ENCODE measurements around the gene LRP4.
"Not testable (repeated sequence)": the region's sequence is repeated elsewhere in the genome, so short reads cannot be mapped to it uniquely, and the experiment has no call there.

The LRP4 gene

GRCh38 chr11:46918083-46918787 lies at the start of gene LRP4:
LRP4 (minus strand) TSS chr11:46918550; CDS start chr11:46918379, 171 bp downstream.
- no peak for DNase-seq (ENCODE audit: low read depth)

DNA sequence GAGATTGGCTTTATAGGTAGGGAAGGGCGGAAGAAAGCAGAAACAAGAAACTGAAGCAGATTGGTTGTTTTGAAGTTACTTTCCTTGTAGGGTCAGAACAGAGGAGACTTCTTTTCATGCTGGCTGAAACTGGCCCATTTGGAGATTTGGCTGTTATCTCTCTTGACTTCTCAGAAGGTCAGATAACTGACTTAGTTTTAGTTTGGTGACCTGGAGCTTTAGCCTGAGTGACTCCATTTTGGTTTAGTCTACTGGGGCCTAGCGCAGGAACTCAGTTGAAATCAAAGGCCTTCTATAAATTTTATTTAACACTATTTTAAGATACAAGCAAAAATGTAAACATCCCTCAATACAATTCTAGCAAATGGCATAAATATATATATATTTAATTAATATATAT lies 49.6 kb upstream of the LRP4 start:
- no peak for DNase-seq (ENCODE audit: low read depth)

DNA sequence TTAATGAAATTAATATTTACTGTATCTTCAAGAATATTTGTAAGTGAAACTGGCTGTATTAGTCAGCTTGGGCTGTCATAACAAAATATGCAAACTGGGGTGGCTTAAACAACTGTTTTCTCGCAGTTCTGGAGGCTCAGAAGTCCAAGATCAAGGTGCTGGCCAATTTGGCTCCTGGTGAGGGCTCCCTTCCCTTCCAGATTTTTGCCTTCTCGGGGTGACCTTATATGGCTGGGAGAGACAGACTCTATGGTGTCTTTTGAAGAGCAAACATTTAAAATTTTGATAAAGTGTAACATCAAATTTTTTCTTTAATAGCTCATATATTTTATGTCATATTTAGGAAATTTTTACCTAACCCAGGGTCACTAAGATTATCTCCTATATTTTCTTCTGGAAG lies 48.4 kb upstream of the LRP4 start:
- DNase-seq (ENCODE audit: low read depth), result no peak

- DNase-seq (ENCODE audit: low read depth), result no peak
Measured at GRCh38 chr11:46963844-46964243, 45.5 kb upstream of the LRP4 start.

GRCh38 chr11:46961886-46962285 lies 43.5 kb upstream of the LRP4 start:
- DNase-seq (ENCODE audit: low read depth), result not testable (repeated sequence)

- DNase-seq (ENCODE audit: low read depth), result no peak
Measured at GRCh38 chr11:46961041-46961440, 42.7 kb upstream of the LRP4 start.

- no peak for DNase-seq (ENCODE audit: low read depth)
Measured at GRCh38 chr11:46958777-46959176, 40.4 kb upstream of the LRP4 start.

DNA sequence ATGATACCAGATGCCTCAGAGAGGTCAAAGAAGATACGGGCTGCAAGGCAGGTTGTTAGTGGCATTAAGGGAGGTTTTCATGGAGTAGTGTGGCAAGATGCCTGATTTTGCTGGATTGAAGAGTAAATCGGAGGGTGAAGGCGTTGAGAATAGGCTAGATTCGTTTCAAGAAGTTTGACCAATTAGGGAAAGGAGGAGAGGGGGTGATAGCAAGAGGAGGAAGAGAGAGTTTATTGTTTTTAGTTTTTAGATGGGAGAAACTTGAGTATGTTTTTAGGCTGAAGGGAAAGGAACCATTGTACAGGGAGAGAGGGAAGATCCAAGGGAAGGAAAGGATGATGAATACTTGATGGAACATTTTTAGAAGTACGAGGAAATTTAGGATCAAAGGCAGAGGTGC lies 34.7 kb upstream of the LRP4 start:
- no peak for DNase-seq (ENCODE audit: low read depth)

DNA sequence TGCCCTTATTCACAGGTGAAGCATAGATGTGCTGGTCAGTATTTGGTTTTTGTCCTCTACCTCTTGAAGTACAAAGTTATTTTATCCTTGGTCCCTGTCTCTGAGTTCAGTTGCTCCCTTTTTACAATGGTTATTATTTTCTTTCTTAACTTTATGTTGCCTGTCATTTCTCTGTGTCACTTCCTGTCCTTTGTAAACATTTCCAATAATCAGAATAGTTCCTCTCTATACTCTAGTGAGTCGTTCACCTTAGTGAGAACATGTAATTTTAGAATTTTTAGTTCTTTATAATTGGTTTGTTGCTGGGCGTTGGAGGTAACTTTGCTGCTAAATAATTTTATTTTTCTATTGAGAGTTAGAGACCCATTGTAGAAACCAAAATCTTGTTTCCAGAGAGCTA lies 34.2 kb upstream of the LRP4 start:
- DNase-seq (ENCODE audit: low read depth), result no peak

DNA sequence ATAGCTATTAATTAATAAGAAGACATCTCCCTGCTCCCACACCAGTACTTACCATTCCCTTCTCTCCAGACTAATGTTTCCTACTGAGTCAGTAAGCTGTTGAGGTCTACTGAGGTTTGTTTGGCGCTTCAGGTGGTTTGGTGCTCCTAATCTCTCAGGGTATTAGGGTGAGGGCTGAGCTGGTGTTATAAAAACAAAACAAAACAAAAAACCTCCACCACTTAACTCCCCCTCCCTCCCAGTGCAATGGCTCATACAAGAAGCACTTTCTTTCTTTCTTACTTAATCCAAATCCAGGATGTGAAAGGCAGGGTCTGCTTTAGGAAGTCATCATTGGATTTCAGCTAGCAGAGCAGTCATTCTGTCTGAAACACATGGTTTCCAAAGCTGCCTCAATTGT lies 33.5 kb upstream of the LRP4 start:
- no peak for DNase-seq (ENCODE audit: low read depth)

- DNase-seq (ENCODE audit: low read depth), result no peak
Measured at GRCh38 chr11:46949297-46949696, 30.9 kb upstream of the LRP4 start.

DNA sequence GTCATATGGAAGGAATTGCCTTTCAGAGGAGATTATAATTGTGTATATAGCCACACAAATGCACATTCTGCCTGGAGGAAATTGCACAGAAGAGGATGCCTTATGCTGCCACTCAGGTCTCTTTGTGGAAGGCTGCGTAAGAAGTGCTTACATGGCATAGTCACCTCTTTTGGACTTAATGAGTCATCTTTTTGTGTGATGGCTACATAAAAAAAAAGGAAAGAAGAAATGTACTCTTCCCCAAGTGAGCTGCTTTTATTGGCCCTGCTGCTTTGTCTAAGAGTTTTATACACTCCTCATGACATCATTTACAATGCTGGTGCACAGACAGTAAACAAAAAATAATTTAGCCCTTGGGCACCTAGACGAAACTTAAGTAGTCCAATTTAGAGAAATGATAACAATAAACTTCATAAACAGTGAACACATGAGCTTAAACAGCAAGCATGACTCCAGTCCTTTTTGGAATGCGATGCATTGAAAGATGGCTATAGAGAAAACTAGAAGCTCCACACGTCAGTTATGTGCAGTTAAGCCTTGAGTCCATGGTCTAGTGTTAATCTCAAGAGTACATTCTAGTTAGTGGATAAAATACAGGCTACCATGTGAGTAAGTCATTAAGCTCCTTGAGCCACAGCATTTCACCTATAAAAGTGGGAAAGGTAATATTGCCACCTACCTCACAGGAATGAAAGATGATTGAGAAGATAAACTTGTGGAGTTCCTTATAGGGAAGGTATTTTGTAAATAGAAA lies 30.2 kb upstream of the LRP4 start:
- peak; percentile 60 for DNase-seq (ENCODE audit: low read depth)

DNA sequence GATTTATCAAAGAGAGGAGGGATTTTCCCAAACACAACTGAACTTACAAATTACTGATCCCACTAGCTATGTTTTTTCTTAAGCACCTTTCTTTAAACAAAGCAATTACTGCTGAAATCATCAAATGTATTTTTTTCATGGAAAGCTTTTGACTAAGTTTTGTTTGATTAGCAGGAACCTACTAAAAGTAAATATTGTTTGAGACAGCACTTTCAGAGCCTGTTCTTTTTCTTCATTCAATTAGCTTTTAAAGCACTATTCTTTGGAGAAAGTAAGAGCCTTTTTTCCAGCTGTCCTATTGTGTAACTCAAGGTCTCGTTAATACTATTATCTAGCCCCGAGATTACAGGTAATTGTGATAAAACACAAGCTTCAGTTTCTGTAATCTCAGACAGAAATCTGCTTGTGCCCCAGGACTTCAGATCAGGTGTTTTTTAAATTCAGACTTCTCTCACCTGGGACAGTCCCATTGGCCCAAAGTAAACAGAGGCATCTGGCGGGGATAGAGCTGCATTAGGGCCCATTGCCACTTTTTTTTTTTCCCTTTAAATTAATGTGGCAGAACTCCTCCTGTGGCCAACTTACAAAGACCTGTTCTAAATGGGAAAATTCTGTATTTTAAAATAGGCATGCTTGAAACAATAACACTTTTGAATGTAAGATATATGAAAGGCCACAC lies 29.2 kb upstream of the LRP4 start:
- DNase-seq (ENCODE audit: low read depth), result no peak

DNA sequence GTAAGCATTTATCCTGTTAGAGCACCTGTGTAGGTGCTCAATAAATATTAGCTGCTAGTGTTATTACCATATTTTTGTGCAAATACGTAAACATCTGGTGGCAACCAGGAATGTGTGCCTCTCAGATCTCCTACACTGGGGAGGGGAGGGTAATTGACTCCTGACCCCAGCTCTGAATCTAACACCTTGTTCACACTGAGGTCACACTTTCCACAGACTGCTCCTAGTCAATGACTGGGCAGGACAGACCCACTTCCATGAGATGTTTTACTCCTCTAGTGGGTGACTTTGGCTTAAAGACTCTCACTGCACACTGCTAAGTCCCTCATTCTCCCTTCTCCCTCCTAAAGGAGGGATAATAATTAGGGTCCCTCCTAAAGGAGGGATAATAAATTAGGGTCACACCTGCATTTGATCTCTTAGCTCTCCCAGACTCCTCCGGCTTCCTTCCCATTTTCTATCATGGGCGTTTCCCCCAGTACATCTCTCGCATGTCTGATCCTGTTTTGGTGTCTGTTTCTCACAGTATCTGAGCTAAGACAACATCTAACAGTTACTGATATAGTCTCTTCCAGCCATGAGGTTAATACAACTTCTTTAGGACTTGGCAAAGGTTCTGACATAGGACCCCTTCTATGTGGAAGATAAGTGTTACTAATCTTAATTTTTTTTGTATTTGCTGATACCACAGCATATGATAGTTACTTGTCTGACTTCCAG lies 26.2 kb upstream of the LRP4 start:
- no peak for DNase-seq (ENCODE audit: low read depth)

- DNase-seq (ENCODE audit: low read depth), result no peak
Measured at GRCh38 chr11:46942172-46942571, 23.8 kb upstream of the LRP4 start.

DNA sequence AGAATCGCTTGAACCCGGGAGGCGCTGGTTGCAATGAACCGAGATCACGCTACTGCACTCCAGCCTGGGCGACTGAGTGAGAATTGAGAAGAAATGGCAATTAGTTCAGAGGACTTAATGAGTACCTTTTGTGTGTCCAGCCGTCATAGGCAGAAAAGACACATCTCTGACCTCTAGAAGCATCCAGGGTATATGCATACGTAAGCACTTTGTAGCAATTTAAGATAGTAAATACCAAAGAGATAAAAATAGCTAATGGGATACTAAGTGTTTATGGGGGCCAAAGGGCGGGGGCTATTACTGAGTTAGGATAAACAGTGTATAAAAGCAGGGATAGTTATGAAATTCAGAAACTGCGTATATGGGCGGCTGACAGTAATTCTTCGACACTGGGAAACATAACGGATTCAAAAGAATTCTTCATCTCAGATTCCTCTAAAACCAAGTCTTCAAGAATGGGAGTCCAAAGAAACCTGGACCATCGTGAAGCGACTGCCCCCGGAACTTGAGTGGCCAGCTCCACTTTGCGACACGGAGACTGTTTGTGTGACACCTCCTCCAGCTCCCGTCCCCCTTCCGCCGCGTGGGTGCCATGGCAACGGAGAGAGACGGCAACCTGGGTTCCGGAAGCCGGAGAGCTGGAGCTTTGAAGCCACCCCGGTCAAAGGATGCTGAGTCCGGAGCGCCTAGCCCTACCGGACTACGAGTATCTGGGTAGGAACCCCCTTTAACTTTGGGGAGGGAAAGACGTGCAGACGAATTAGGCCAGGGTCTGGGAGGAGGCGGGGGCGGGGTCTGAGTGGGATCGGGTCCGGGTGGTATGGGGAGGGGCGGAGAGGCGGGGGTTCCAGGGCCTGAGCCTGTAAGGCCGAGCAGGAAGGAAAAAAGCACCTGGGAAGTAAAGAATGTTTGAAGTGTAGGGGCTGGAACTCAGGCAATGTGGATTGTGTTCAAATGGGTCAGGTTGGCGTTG lies 18.1 kb upstream of the LRP4 start, which contains the start of gene CSTPP1:
TSS of gene CSTPP1 (plus strand) at position 624 of the 973 bp plus-strand sequence. CDS start at position 669, 45 bp downstream.
- DNase-seq (ENCODE audit: low read depth), result peak; percentile 55

DNA sequence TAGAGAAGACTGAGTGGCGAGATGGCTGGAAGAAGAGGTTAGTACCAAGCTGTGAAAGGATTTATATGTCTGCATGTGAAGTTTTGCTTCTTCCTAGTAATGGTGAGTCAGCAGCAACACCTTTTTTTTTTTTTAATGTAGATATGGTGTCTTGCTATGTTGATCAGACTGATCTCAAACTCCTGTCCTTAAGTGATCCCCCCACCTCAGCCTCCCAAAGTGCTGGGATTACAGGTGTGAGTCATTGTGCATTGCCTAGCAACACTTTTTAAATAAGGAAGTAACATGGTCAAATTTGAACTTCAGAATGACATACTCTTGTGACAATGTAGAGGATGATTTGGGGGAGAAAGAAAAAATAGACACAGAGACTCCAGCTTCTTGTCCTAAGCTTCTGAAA lies 11.7 kb upstream of the LRP4 start:
- DNase-seq (ENCODE audit: low read depth), result no peak

GRCh38 chr11:46928701-46929100 lies 10.4 kb upstream of the LRP4 start:
- not testable (repeated sequence) for DNase-seq (ENCODE audit: low read depth)

DNA sequence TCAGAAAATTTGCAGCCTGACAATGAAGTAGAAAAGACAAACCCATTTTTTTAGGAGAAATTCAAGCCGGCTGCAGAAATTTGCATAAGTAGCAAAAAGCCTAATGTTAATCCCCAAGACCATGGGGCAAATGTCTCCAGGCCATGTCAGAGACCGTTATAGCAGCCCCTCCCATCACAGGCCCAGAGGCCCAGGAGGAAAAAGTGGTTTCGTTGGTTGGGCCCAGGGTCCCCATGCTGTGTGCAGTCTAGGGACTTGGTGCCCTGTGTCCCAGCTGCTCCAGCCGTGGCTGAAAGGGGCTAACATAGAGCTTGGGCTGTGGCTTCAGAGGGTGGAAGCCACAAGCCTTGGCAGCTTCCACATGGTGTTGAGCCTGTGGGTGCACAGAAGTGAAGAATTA lies 9.6 kb upstream of the LRP4 start:
- DNase-seq (ENCODE audit: low read depth), result not testable (repeated sequence)

DNA sequence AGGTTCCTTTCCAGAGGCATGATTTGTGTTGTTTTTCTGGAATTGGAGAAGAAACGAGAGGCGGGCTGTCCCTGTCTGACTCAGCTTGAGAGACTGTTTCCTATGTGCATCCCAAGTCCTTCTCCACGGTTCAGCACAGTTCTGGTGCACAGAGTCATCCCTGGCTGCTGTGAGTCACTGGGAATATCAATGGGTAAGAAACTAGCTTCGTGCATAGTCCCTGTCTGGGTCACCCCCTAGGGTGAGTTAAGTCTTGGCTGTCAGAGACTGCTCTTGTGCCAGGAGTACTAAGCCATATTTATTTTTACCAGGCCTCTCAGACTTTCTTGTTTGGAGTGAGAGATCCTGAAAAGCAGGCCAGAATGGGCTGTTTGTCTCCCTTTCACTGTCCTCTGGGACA lies 2.4 kb upstream of the LRP4 start:
- DNase-seq (ENCODE audit: low read depth), result peak; percentile 99
